ENCODE measurements around the gene SATB2. TPM values are rescaled to one million over a fixed set of nuclear protein-coding genes. Genes with fewer than 3 reads are reported as not detected.

SATB2 gene
- total RNA-seq, 2 experiments from 2014 or later: 0.14 TPM; not detected in 1

DNA sequence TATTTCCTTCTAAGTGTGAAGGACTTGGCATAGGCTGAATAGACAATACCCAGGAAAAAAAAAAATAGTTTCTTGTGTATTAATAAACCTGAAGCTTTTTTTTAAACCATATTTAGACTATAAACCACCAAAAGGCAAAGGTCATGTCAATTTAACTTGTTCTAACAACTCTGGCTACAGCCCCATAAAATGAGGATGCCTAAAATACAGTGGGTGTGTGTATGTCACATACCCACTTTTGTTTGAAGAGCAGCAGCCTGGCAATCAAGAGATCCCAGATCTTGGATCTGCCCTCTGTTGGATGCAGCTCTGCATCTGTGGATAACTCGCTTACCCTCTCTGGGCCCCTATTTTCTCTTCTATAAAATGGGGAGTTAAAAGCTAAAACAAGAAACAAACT lies 65.4 kb downstream of the SATB2 start:
- H3K9me3 Mint-ChIP-seq: no peaks in the 10 kb centered on the region
- no peak for DNase-seq
- H3K27ac Mint-ChIP-seq: no peak overlapping the region
- POLR2A ChIA-PET: no interaction called here
- H3K4me1 Mint-ChIP-seq (ENCODE audit: low read depth): no peaks in the 10 kb centered on the region
- intact Hi-C loops (cut with micrococcal nuclease): no loop called here
- CTCF ChIA-PET: no interaction called here
- no peaks in the 10 kb centered on the region for H3K36me3 Mint-ChIP-seq (ENCODE audit: low read depth)
- no peak overlapping the region for H3K4me3 Mint-ChIP-seq
- ATAC-seq: no peak
- H3K27me3 Mint-ChIP-seq: peaks cover 2% of the 10 kb centered on the region
- TF ChIP-seq CTCF (IDR thresholded peaks at IDR 0.05): no peak

GRCh38 chr2:199388728-199389268 lies 68.9 kb downstream of the SATB2 start:
- H3K36me3 Mint-ChIP-seq (ENCODE audit: low read depth): no peaks in the 10 kb centered on the region
- H3K4me3 Mint-ChIP-seq: no peak overlapping the region
- no peaks in the 10 kb centered on the region for H3K9me3 Mint-ChIP-seq
- ATAC-seq (no peak), DNase-seq (no peak)
- CTCF ChIA-PET: no interaction called here
- no peaks in the 10 kb centered on the region for H3K4me1 Mint-ChIP-seq (ENCODE audit: low read depth)
- peaks cover 7% of the 10 kb centered on the region for H3K27me3 Mint-ChIP-seq
- intact Hi-C loops (cut with micrococcal nuclease): no loop called here
- POLR2A ChIA-PET: no interaction called here
- H3K27ac Mint-ChIP-seq: no peak overlapping the region
- TF ChIP-seq CTCF (IDR thresholded peaks at IDR 0.05): no peak

DNA sequence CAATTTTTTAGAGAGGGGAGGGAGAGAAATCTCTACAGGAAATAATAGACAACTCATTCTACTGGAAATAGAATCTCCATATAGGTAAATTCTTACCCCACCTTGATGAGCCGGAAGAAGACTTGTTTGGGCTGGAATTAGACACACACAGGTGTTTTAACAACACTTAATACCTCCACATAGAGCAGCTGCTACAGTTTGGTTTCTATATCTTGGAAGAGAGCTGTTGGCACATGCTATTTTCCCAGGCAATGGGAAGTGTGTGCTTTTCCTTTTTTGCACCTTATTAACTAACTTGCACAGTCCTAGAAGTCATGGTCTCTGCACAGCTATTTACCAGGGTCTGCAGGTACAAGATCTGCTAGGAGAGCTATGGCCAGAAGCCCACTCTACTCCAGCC lies 73.7 kb downstream of the SATB2 start:
- Mint-ChIP-seq H3K27me3 (peaks cover 18% of the 10 kb centered on the region), H3K4me3 (no peak overlapping the region), H3K9me3 (no peaks in the 10 kb centered on the region), H3K36me3 (ENCODE audit: low read depth) (no peaks in the 10 kb centered on the region), H3K4me1 (ENCODE audit: low read depth) (no peaks in the 10 kb centered on the region), H3K27ac (no peak overlapping the region)
- CTCF ChIA-PET: no interaction called here
- POLR2A ChIA-PET: no interaction called here
- DNase-seq (no peak), ATAC-seq (no peak)
- intact Hi-C loops (cut with micrococcal nuclease): no loop called here
- no peak for TF ChIP-seq CTCF (IDR thresholded peaks at IDR 0.05)

DNA sequence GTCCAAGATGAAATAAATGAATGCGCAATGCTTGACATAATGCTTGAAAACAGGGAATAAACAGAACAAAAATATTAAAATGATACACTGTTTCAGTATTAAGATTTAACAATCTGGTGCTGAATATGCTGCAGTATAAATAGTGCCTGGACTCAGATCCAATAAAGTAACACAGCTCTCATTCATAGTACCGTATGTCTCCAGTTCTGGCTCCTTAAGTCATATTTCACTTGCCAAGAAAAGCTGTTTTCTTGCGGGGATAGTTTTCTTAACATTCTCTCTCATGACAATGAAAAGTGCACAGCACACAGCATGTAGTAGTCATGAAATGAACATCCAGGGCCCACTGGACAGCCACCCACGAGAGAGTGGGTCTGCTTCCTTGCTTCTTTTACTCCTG lies 74.7 kb downstream of the SATB2 start:
- POLR2A ChIA-PET: no interaction called here
- no peak for TF ChIP-seq CTCF (IDR thresholded peaks at IDR 0.05)
- CTCF ChIA-PET: no interaction called here
- Mint-ChIP-seq H3K4me1 (ENCODE audit: low read depth) (no peaks in the 10 kb centered on the region), H3K36me3 (ENCODE audit: low read depth) (no peaks in the 10 kb centered on the region), H3K9me3 (no peaks in the 10 kb centered on the region), H3K4me3 (no peak overlapping the region), H3K27ac (no peak overlapping the region), H3K27me3 (peaks cover 18% of the 10 kb centered on the region)
- DNase-seq: no peak
- ATAC-seq: no peak
- intact Hi-C loops (cut with micrococcal nuclease): no loop called here

DNA sequence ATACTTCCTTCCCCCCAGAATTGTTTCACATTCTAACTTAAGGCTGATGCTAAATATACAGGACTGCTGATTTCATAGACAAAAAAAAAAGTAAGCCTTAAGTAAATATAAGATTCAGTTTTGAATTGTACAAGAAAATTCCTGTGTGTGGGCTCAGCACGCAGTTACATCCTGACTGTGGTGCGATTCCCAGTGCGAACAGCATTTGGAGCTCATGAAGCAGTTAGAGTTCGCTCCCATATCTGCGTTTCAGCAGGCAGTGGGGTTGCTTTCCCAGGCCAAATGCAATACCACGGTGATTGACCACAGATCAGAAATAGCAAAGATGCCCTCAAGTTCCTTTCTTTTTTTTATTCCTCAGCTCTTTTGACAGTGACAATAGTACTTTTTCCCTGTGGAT lies 75.6 kb downstream of the SATB2 start:
- CTCF ChIA-PET: no interaction called here
- H3K4me3 Mint-ChIP-seq: no peak overlapping the region
- no peaks in the 10 kb centered on the region for H3K36me3 Mint-ChIP-seq (ENCODE audit: low read depth)
- no peaks in the 10 kb centered on the region for H3K4me1 Mint-ChIP-seq (ENCODE audit: low read depth)
- H3K27ac Mint-ChIP-seq: no peak overlapping the region
- H3K9me3 Mint-ChIP-seq: no peaks in the 10 kb centered on the region
- POLR2A ChIA-PET: no interaction called here
- ATAC-seq: no peak
- intact Hi-C loops (cut with micrococcal nuclease): no loop called here
- H3K27me3 Mint-ChIP-seq: peaks cover 17% of the 10 kb centered on the region
- TF ChIP-seq CTCF (IDR thresholded peaks at IDR 0.05): no peak
- DNase-seq: no peak

All from activated CD8-positive, alpha-beta T cell treated with anti-CD3 and anti-CD28 coated beads for 36 hours (primary cell).